Astrocyte (in vitro differentiated cells and primary cell): ENCODE data around the gene TWSG1.

Experiments
- EZH2 ChIP-seq: IDR thresholded peaks from 2 replicates; pipeline ENCODE4 v1.6.1; 2012; ENCODE audit warnings: mild to moderate bottlenecking, low read length, inconsistent platforms; ENCODE audit not compliant: insufficient read depth
- TF ChIP-seq, protein P1 (sequence below): IDR thresholded peaks from 2 replicates; pipeline ENCODE4 v1.5.1; 2011; ENCODE audit warnings: low read depth, mild to moderate bottlenecking, inconsistent platforms, low read length, moderate library complexity; ENCODE audit not compliant: insufficient read depth

- TF ChIP-seq, protein P1, sequence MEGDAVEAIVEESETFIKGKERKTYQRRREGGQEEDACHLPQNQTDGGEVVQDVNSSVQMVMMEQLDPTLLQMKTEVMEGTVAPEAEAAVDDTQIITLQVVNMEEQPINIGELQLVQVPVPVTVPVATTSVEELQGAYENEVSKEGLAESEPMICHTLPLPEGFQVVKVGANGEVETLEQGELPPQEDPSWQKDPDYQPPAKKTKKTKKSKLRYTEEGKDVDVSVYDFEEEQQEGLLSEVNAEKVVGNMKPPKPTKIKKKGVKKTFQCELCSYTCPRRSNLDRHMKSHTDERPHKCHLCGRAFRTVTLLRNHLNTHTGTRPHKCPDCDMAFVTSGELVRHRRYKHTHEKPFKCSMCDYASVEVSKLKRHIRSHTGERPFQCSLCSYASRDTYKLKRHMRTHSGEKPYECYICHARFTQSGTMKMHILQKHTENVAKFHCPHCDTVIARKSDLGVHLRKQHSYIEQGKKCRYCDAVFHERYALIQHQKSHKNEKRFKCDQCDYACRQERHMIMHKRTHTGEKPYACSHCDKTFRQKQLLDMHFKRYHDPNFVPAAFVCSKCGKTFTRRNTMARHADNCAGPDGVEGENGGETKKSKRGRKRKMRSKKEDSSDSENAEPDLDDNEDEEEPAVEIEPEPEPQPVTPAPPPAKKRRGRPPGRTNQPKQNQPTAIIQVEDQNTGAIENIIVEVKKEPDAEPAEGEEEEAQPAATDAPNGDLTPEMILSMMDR, result no peak
- no peak for TF ChIP-seq EZH2
Measured at GRCh38 chr18:9386879-9387278, 52.3 kb downstream of the TWSG1 start.
